ENCODE results near the gene CHTF18. TPM values are rescaled to one million over a fixed set of nuclear protein-coding genes. Genes with fewer than 3 reads are reported as not detected.

CHTF18 gene
- polyA plus RNA-seq, 3 donors: 0.57 to 13.8 (median 2.2) TPM

- Histone ChIP-seq H3K27me3 (ENCODE audit: control insufficient read depth in 2 of 2, insufficient read depth in 2 of 2, low read length in 2 of 2) (peaks cover 0 to 9% of the 10 kb centered on the region in 2 donors), H3K4me1 (ENCODE audit: control insufficient read depth in 1 of 2, insufficient read depth in 2 of 2, low read length in 2 of 2) (no peaks in the 10 kb centered on the region), H3K27ac (ENCODE audit: low read depth in 1 of 2, low read length in 2 of 2) (no peak overlapping the region), H3K79me2 (ENCODE audit: insufficient read depth, low read length) (no peaks in the 10 kb centered on the region), H3K36me3 (replicated peaks in 1 of 2; ENCODE audit: control insufficient read depth in 1 of 2, insufficient read depth in 2 of 2, low read length in 2 of 2) (no peaks in the 10 kb centered on the region), H4K20me1 (ENCODE audit: insufficient read depth, low read length) (no peaks in the 10 kb centered on the region), H3K4me3 (replicated peaks in 1 of 3; ENCODE audit: low read depth in 2 of 3, low read length in 3 of 3) (no peak overlapping the region), H2AFZ (ENCODE audit: insufficient read depth, low read depth, low read length, poor library complexity, severe bottlenecking) (no peak overlapping the region), H3K9me3 (replicated peaks in 1 of 2; ENCODE audit: control insufficient read depth in 1 of 2, insufficient read depth in 1 of 2, low read length in 2 of 2) (no peaks in the 10 kb centered on the region), H3K9ac (ENCODE audit: insufficient read depth, low read length, poor library complexity, severe bottlenecking) (no peak overlapping the region), H3K4me2 (replicated peaks; ENCODE audit: extremely low read depth, low read length, poor library complexity, severe bottlenecking) (no peak overlapping the region)
- peaks cover under 1 to 21% (median 10%) of the 10 kb centered on the region in 3 donors for H3K27me3 Mint-ChIP-seq (ENCODE audit: low read depth in 3 of 3)
- 94% methylated on average over 7 of the region's 9 CpGs for WGBS (ENCODE audit: insufficient coverage)
- H3K36me3 Mint-ChIP-seq: no peaks in the 10 kb centered on the region
- H3K9me3 Mint-ChIP-seq: peaks cover 0 to 3% (median 0%) of the 10 kb centered on the region in 7 donors
- DNase-seq: no peak
- no peaks in the 10 kb centered on the region for H3K4me1 Mint-ChIP-seq
- intact Hi-C loops (cut with micrococcal nuclease): no loop called here
- no peak overlapping the region for H3K27ac Mint-ChIP-seq
- TF ChIP-seq, protein P1, sequence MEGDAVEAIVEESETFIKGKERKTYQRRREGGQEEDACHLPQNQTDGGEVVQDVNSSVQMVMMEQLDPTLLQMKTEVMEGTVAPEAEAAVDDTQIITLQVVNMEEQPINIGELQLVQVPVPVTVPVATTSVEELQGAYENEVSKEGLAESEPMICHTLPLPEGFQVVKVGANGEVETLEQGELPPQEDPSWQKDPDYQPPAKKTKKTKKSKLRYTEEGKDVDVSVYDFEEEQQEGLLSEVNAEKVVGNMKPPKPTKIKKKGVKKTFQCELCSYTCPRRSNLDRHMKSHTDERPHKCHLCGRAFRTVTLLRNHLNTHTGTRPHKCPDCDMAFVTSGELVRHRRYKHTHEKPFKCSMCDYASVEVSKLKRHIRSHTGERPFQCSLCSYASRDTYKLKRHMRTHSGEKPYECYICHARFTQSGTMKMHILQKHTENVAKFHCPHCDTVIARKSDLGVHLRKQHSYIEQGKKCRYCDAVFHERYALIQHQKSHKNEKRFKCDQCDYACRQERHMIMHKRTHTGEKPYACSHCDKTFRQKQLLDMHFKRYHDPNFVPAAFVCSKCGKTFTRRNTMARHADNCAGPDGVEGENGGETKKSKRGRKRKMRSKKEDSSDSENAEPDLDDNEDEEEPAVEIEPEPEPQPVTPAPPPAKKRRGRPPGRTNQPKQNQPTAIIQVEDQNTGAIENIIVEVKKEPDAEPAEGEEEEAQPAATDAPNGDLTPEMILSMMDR (IDR thresholded peaks at IDR 0.05): no peak
- H3K4me3 Mint-ChIP-seq: no peak overlapping the region
These were observed 11.6 kb upstream of the CHTF18 start for GRCh38 chr16:776824-777223.

DNA sequence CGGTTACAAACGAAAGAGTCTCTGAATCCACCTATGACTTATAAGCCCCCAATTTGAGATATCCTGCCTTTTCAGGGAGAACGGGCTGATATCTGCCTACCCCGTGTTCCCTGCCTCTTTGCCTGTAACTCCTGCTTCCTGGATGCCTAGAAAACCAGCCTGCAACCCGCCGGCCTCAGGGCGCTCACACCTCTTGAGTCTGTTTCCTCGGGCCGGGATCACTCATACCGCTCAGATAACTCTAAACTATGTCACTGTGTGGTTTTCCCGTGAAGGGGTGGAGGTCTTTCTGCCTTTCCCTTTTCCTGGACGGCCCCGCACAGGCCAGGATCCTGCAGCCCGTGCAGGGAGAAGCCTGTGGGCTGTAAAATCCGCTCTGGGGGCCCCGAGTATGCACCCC lies 10.6 kb upstream of the CHTF18 start:
- 18% methylated on average over 9 of the region's 16 CpGs for WGBS (ENCODE audit: insufficient coverage)
- TF ChIP-seq, protein P1 (IDR thresholded peaks at IDR 0.05): no peak
- no peak overlapping the region for H3K4me3 ChIP-seq (replicated peaks in 1 of 3; ENCODE audit: low read depth in 2 of 3, low read length in 3 of 3)
- no peaks in the 10 kb centered on the region for H3K36me3 Mint-ChIP-seq
- no peak overlapping the region for H3K4me2 ChIP-seq (replicated peaks; ENCODE audit: extremely low read depth, low read length, poor library complexity, severe bottlenecking)
- H3K27ac ChIP-seq (ENCODE audit: low read depth in 1 of 2, low read length in 2 of 2): no peak overlapping the region
- no peaks in the 10 kb centered on the region for H3K9me3 ChIP-seq (replicated peaks in 1 of 2; ENCODE audit: control insufficient read depth in 1 of 2, insufficient read depth in 1 of 2, low read length in 2 of 2)
- H3K9ac ChIP-seq (ENCODE audit: insufficient read depth, low read length, poor library complexity, severe bottlenecking): no peak overlapping the region
- H2AFZ ChIP-seq (ENCODE audit: insufficient read depth, low read depth, low read length, poor library complexity, severe bottlenecking): no peak overlapping the region
- H3K4me1 Mint-ChIP-seq: no peaks in the 10 kb centered on the region
- H3K4me1 ChIP-seq (ENCODE audit: control insufficient read depth in 1 of 2, insufficient read depth in 2 of 2, low read length in 2 of 2): no peaks in the 10 kb centered on the region
- DNase-seq: no peak
- no peak overlapping the region for H3K27ac Mint-ChIP-seq
- no peaks in the 10 kb centered on the region for H4K20me1 ChIP-seq (ENCODE audit: insufficient read depth, low read length)
- peaks cover 0 to 9% of the 10 kb centered on the region in 2 donors for H3K27me3 ChIP-seq (ENCODE audit: control insufficient read depth in 2 of 2, insufficient read depth in 2 of 2, low read length in 2 of 2)
- H3K79me2 ChIP-seq (ENCODE audit: insufficient read depth, low read length): no peaks in the 10 kb centered on the region
- intact Hi-C loops (cut with micrococcal nuclease): no loop called here
- peaks cover 0 to 22% (median 10%) of the 10 kb centered on the region in 3 donors for H3K27me3 Mint-ChIP-seq (ENCODE audit: low read depth in 3 of 3)
- H3K4me3 Mint-ChIP-seq: no peak overlapping the region
- no peaks in the 10 kb centered on the region for H3K36me3 ChIP-seq (replicated peaks in 1 of 2; ENCODE audit: control insufficient read depth in 1 of 2, insufficient read depth in 2 of 2, low read length in 2 of 2)
- peaks cover 0 to 3% (median 0%) of the 10 kb centered on the region in 7 donors for H3K9me3 Mint-ChIP-seq
